H1 (cell line): ENCODE measurements around the gene NECTIN3. TPM values are rescaled to one million over a fixed set of nuclear protein-coding genes. Genes with fewer than 3 reads are reported as not detected.

ENCODE experiments used
- ASH2L ChIP-seq: fragments of 200-600, 300-600 bp; sonication (generic); IDR thresholded peaks from one replicate; pipeline ENCODE4 v1.7.1; 2017; ENCODE audit warnings: low read length
- CHD7 ChIP-seq: fragments of 300-600 bp; sonication (generic); IDR thresholded peaks from 2 replicates; pipeline ENCODE4 v1.7.1; 2012; ENCODE audit warnings: low read length, moderate library complexity, mild to moderate bottlenecking, inconsistent platforms; ENCODE audit not compliant: insufficient replicate concordance
- SRF ChIP-seq: IDR thresholded peaks from 2 replicates; pipeline ENCODE4 v1.6.1; 2011; ENCODE audit warnings: mild to moderate bottlenecking, low read depth, low read length, moderate library complexity
- TBP ChIP-seq: IDR thresholded peaks from 2 replicates; pipeline ENCODE4 v1.6.1; 2011; ENCODE audit warnings: low read depth, low read length, improper control_type of control experiment
- polyA plus RNA-seq, 7 experiments: library from polyadenylated mRNA; depleted of rRNA in 3 of 7; stranded (reverse) in 5 of 7; unstranded in 2 of 7; fragments of >200 nt in 5 of 7; fragments of 200-250 nt in 2 of 7; gene quantifications; 1 replicate in 5 of 7; 2 replicates in 1 of 7; 4 replicates in 1 of 7; pipeline versions ENCODE4 v1.2.1 to v1.2.3, GENCODE V29; 2011 to 2013; ENCODE audit warnings: missing spikeins in 2 of 7, mixed read lengths in 2 of 7
- total RNA-seq: library from RNA; stranded (reverse); fragmentation: NEBNext Ultra II Directional; extraction: Animal tissue kit (Norgen Biotek cat#: 25700); gene quantifications from 2 replicates; pipeline ENCODE4 v1.2.1, GENCODE V29; 2021

The NECTIN3 gene
- total and polyA plus RNA-seq, 2 of the 8 experiments (the other 6 are each of a cell fraction or from before 2014, with no cell fraction given), result 13.6 to 50.6 TPM

GRCh38 chr3:111241960-111242359, 170.3 kb downstream of the NECTIN3 start (continued):
- TF ChIP-seq ASH2L (no peak), CHD7 (no peak), TBP (no peak), SRF (no peak)
- TF ChIP-seq, all 59 proteins: peak for 0
